Activated CD8-positive, alpha-beta T cell treated with anti-CD3 and anti-CD28 coated beads for 36 hours (primary cell): ENCODE results near the gene SOX18. TPM values are rescaled to one million over a fixed set of nuclear protein-coding genes. Genes with fewer than 3 reads are reported as not detected.

Experiments
- ATAC-seq: fragments of 200-7000 bp; cut with Tn5 transposase; one replicate; pipeline ENCODE4 v1.10.0; 2021; ENCODE audit warnings: mild to moderate bottlenecking, moderate library complexity
- CTCF ChIA-PET: fragments of 350-600 bp; sonication (Branson Sonifier 250); formaldehyde crosslinking; loops from one replicate; lab custom pipeline; 2021; ENCODE audit warnings: antibody characterized with exemption; lab: Charles Lee
- POLR2A ChIA-PET: fragments of 350-600 bp; sonication (Branson Sonifier 250); formaldehyde crosslinking; loops from one replicate; lab custom pipeline; 2021; ENCODE audit warnings: antibody characterized with exemption; lab: Charles Lee
- DNase-seq: peaks from one replicate; pipeline ENCODE4 v3.0.0-alpha.2; 2020
- H3K27ac Mint-ChIP-seq: one replicate; pipeline ENCODE4 v1.8.0; 2021; ENCODE audit warnings: mild to moderate bottlenecking, mixed read lengths
- H3K27me3 Mint-ChIP-seq: one replicate; pipeline ENCODE4 v1.8.0; 2021; ENCODE audit warnings: mixed read lengths
- H3K36me3 Mint-ChIP-seq: one replicate; pipeline ENCODE4 v1.8.0; 2021; ENCODE audit warnings: low read depth, mixed read lengths
- H3K4me1 Mint-ChIP-seq: one replicate; pipeline ENCODE4 v1.8.0; 2021; ENCODE audit warnings: low read depth, mixed read lengths
- H3K4me3 Mint-ChIP-seq: one replicate; pipeline ENCODE4 v1.8.0; 2021; ENCODE audit warnings: mild to moderate bottlenecking, moderate library complexity, mixed read lengths
- H3K9me3 Mint-ChIP-seq: one replicate; pipeline ENCODE4 v1.8.0; 2021; ENCODE audit warnings: mixed read lengths
- CTCF ChIP-seq: fragments of 200-600 bp; IDR thresholded peaks from one replicate; pipeline ENCODE4 v1.8.0; 2022; ENCODE audit warnings: antibody characterized with exemption, mild to moderate bottlenecking
- intact Hi-C: fragments of 100-400 bp; cut with micrococcal nuclease; formaldehyde crosslinking; loops from one replicate; pipeline ENCODE4 v1.10.0; 2022
- total RNA-seq, 2 experiments: library from RNA; stranded (reverse); gene quantifications; one replicate each; pipeline ENCODE4 v1.2.3, GENCODE V29; 2021

Gene SOX18
- total RNA-seq, 2 experiments from 2014 or later, result not detected

- ChIA-PET POLR2A (no interaction called here), CTCF (interaction anchor here (0.8 to 1.3 kb wide), 2 partner anchors 9 to 35 kb away, joined by 3 read pairs; no protein-coding TSS in a partner anchor)
- Mint-ChIP-seq H3K9me3 (no peaks in the 10 kb centered on the region), H3K36me3 (peaks cover 2% of the 10 kb centered on the region), H3K27me3 (no peaks in the 10 kb centered on the region), H3K27ac (peak overlapping the region; percentile 25), H3K4me1 (no peaks in the 10 kb centered on the region), H3K4me3 (no peak overlapping the region)
- DNase-seq, result no peak
- intact Hi-C loops, result no loop called here
- TF ChIP-seq CTCF, result no peak
- ATAC-seq, result no peak
Measured at GRCh38 chr20:64073476-64074183, 24.2 kb upstream of the SOX18 start.

GRCh38 chr20:64072498-64073063 is 23.1 kb upstream of the SOX18 start:
- ATAC-seq, result no peak

GRCh38 chr20:64071341-64072332 is 22.2 kb upstream of the SOX18 start:
- no peak for TF ChIP-seq CTCF
- Mint-ChIP-seq H3K4me3 (no peak overlapping the region), H3K27ac (peak overlapping the region; percentile 25), H3K4me1 (peaks cover 8% of the 10 kb centered on the region), H3K9me3 (no peaks in the 10 kb centered on the region), H3K27me3 (no peaks in the 10 kb centered on the region), H3K36me3 (peaks cover 2% of the 10 kb centered on the region)
- intact Hi-C loops, result no loop called here
- ATAC-seq (no peak), DNase-seq (no peak)
- ChIA-PET CTCF (interaction anchor here (0.9 to 1.3 kb wide), 3 partner anchors 12 to 33 kb away, joined by 3 read pairs; no protein-coding TSS in a partner anchor), POLR2A (no interaction called here)

More at GRCh38 chr20:64072498-64073063, 23.1 kb upstream of the SOX18 start:
- intact Hi-C loops, result no loop called here
- POLR2A ChIA-PET, result interaction anchor here (1.0 kb wide), 1 partner anchor 8 kb away, joined by 4 read pairs; no protein-coding TSS in a partner anchor
- peaks cover 2% of the 10 kb centered on the region for H3K36me3 Mint-ChIP-seq
- DNase-seq, result no peak
- no peak overlapping the region for H3K4me3 Mint-ChIP-seq
- H3K27ac Mint-ChIP-seq, result no peak overlapping the region
- H3K27me3 Mint-ChIP-seq, result no peaks in the 10 kb centered on the region
- H3K9me3 Mint-ChIP-seq, result no peaks in the 10 kb centered on the region
- peaks cover 3% of the 10 kb centered on the region for H3K4me1 Mint-ChIP-seq
- CTCF ChIA-PET, result interaction anchor here (1.2 to 1.3 kb wide), 2 partner anchors 11 to 34 kb away, joined by 3 read pairs; no protein-coding TSS in a partner anchor
- no peak for TF ChIP-seq CTCF

GRCh38 chr20:64070244-64070993 is 21.0 kb upstream of the SOX18 start:
- CTCF ChIA-PET, result interaction anchor here (0.8 to 1.6 kb wide), 7 partner anchors 8 to 533 kb away, joined by 3 to 5 read pairs (median 4); partner anchors contain the start of genes C20orf204, OPRL1 and PTK6
- Mint-ChIP-seq H3K9me3 (no peaks in the 10 kb centered on the region), H3K36me3 (peaks cover 2% of the 10 kb centered on the region), H3K27me3 (no peaks in the 10 kb centered on the region), H3K27ac (no peak overlapping the region), H3K4me1 (peaks cover 19% of the 10 kb centered on the region), H3K4me3 (no peak overlapping the region)
- POLR2A ChIA-PET, result interaction anchor here (0.7 to 2.8 kb wide), 2 partner anchors 9 to 50 kb away, joined by 3 to 15 read pairs; partner anchors contain the start of genes OPRL1 and RGS19
- TF ChIP-seq CTCF, result no peak
- ATAC-seq (no peak), DNase-seq (no peak)
- intact Hi-C loops, result no loop called here
